GM18870 (cell line): ENCODE results near the gene UQCR11.

Source experiments
- ATAC-seq: cut with Tn5 transposase; IDR thresholded peaks from one replicate; pipeline ENCODE4 v1.9.1; 2021; ENCODE audit warnings: moderate library complexity; ENCODE audit not compliant: unreplicated experiment

Gene UQCR11

GRCh38 chr19:1570836-1571235, 34.4 kb downstream of the UQCR11 start:
- ATAC-seq: no peak

GRCh38 chr19:1569997-1570396, 35.3 kb downstream of the UQCR11 start:
- no peak for ATAC-seq

GRCh38 chr19:1568320-1569019, 36.8 kb downstream of the UQCR11 start, which contains the start of gene MEX3D:
Gene MEX3D (minus strand): TSS chr19:1568325. CDS start chr19:1568058, 267 bp downstream.
- no peak for ATAC-seq

GRCh38 chr19:1567848-1568227, 37.4 kb downstream of the UQCR11 start:
- ATAC-seq: no peak

- no peak for ATAC-seq
Observed at GRCh38 chr19:1567116-1567847, 38.0 kb downstream of the UQCR11 start.

GRCh38 chr19:1566392-1567115, 38.7 kb downstream of the UQCR11 start:
- no peak for ATAC-seq

- ATAC-seq: no peak
Observed at GRCh38 chr19:1563251-1563650, 42.0 kb downstream of the UQCR11 start.

- no peak for ATAC-seq
Observed at GRCh38 chr19:1561236-1561842, 43.9 kb downstream of the UQCR11 start.

- ATAC-seq: no peak
Observed at GRCh38 chr19:1560286-1560882, 44.9 kb downstream of the UQCR11 start.

- ATAC-seq: no peak
Observed at GRCh38 chr19:1558552-1558951, 46.7 kb downstream of the UQCR11 start.

GRCh38 chr19:1556390-1557070, 48.7 kb downstream of the UQCR11 start:
- no peak for ATAC-seq

GRCh38 chr19:1555487-1556389, 49.5 kb downstream of the UQCR11 start:
- no peak for ATAC-seq

GRCh38 chr19:1554968-1555367, 50.3 kb downstream of the UQCR11 start:
- ATAC-seq: no peak

- ATAC-seq: no peak
Observed at GRCh38 chr19:1553415-1553814, 51.8 kb downstream of the UQCR11 start.

- ATAC-seq: no peak
Observed at GRCh38 chr19:1551068-1552040, 53.9 kb downstream of the UQCR11 start.

- no peak for ATAC-seq
Observed at GRCh38 chr19:1549332-1549945, 55.8 kb downstream of the UQCR11 start.
